HepG2 (cell line): Measurements from ENCODE around the gene CEL. TPM values are rescaled to one million over a fixed set of nuclear protein-coding genes. Genes with fewer than 3 reads are reported as not detected.
A peak's percentile ranks its signal among the peaks of the same experiment; 100 is the strongest.

Experiments
- ARID5B ChIP-seq: IDR thresholded peaks from 2 replicates; pipeline ENCODE4 v1.4.0; 2020; ENCODE audit warnings: mild to moderate bottlenecking, missing genetic modification reagents
- FLYWCH1 ChIP-seq: sonication (generic); formaldehyde crosslinking; IDR thresholded peaks from 2 replicates; pipeline ENCODE4 v1.8.1; 2023; ENCODE audit warnings: mild to moderate bottlenecking, missing genetic modification reagents
- GZF1 ChIP-seq: sonication (generic); formaldehyde crosslinking; IDR thresholded peaks from 2 replicates; pipeline ENCODE4 v1.5.1; 2020; ENCODE audit warnings: mild to moderate bottlenecking, missing genetic modification reagents
- MATR3 ChIP-seq: sonication (generic); formaldehyde crosslinking; IDR thresholded peaks from 2 replicates; pipeline ENCODE4 v1.4.0; 2020; ENCODE audit warnings: missing genetic modification reagents
- MEF2D ChIP-seq: sonication (generic); formaldehyde crosslinking; IDR thresholded peaks from 2 replicates; pipeline ENCODE4 v1.5.1; 2020; ENCODE audit warnings: mild to moderate bottlenecking, missing genetic modification reagents
- MYC ChIP-seq: sonication (generic); formaldehyde crosslinking; IDR thresholded peaks from 2 replicates; pipeline ENCODE4 v1.9.0; 2021; ENCODE audit warnings: missing genetic modification reagents, borderline replicate concordance
- SMAD3 ChIP-seq: sonication (generic); formaldehyde crosslinking; IDR thresholded peaks from 2 replicates; pipeline ENCODE4 v1.4.0; 2020; ENCODE audit warnings: missing genetic modification reagents
- TBX2 ChIP-seq: sonication (generic); formaldehyde crosslinking; IDR thresholded peaks from 2 replicates; pipeline ENCODE4 v1.5.0; 2020; ENCODE audit warnings: missing genetic modification reagents, mild to moderate bottlenecking, borderline replicate concordance
- ZNF232 ChIP-seq: sonication (generic); formaldehyde crosslinking; IDR thresholded peaks from 2 replicates; pipeline ENCODE4 v1.4.0; 2020; ENCODE audit warnings: missing genetic modification reagents, borderline replicate concordance
- ZNF24 ChIP-seq: fragments of 450-650 bp; IDR thresholded peaks from 2 replicates; pipeline ENCODE4 v1.6.1; 2017; ENCODE audit warnings: antibody characterized with exemption, mild to moderate bottlenecking
- ZNF264 ChIP-seq: sonication (generic); formaldehyde crosslinking; IDR thresholded peaks from 2 replicates; pipeline ENCODE4 v1.4.0; 2020; ENCODE audit warnings: missing genetic modification reagents
- ZNF343 ChIP-seq: sonication (generic); formaldehyde crosslinking; IDR thresholded peaks from 2 replicates; pipeline ENCODE4 v1.4.0; 2020; ENCODE audit warnings: mild to moderate bottlenecking, missing genetic modification reagents
- ZNF607 ChIP-seq: sonication (generic); formaldehyde crosslinking; IDR thresholded peaks from 2 replicates; pipeline ENCODE4 v1.5.1; 2020; ENCODE audit warnings: missing genetic modification reagents, mild to moderate bottlenecking, borderline replicate concordance
- ZNF790 ChIP-seq: sonication (generic); formaldehyde crosslinking; IDR thresholded peaks from 2 replicates; pipeline ENCODE4 v1.8.0; 2022; ENCODE audit warnings: missing genetic modification reagents, mild to moderate bottlenecking, borderline replicate concordance
- polyA plus RNA-seq, 8 experiments: library from polyadenylated mRNA; depleted of rRNA in 3 of 8; stranded (reverse) in 7 of 8; unstranded in 1 of 8; fragments of >200 nt; fragmentation: Illumina TruSeq in 4 of 8; extraction: Trizol in 4 of 8; gene quantifications; 2 replicates each; pipeline versions ENCODE4 v1.2.1 to v1.2.3, GENCODE V29; 2011 to 2016; ENCODE audit warnings: low read depth in 4 of 8, missing spikeins in 1 of 8, mixed read lengths in 1 of 8; ENCODE audit not compliant: insufficient read depth in 1 of 8
- total RNA-seq, 5 experiments: library from RNA; depleted of rRNA; stranded (reverse); fragments of >200 nt; fragmentation: Illumina TruSeq; extraction: Trizol; gene quantifications; 2 replicates each; pipeline ENCODE4 v1.2.3, GENCODE V29; 2016; ENCODE audit warnings: low read depth in 1 of 5
- TF ChIP-seq, protein P1 (sequence below): sonication (generic); formaldehyde crosslinking; conservative IDR thresholded peaks from 2 replicates; pipeline ENCODE4 v1.8.0; 2022; ENCODE audit warnings: low read depth, missing genetic modification reagents
- TF ChIP-seq, protein P2 (sequence below): sonication (generic); formaldehyde crosslinking; IDR thresholded peaks from 2 replicates; pipeline ENCODE4 v1.9.0; 2021; ENCODE audit warnings: missing genetic modification reagents, borderline replicate concordance

Gene CEL
- total and polyA plus RNA-seq, 2 of the 13 experiments (the other 11 are each of a cell fraction or from before 2014, with no cell fraction given) = 0.63 to 1.5 TPM

DNA sequence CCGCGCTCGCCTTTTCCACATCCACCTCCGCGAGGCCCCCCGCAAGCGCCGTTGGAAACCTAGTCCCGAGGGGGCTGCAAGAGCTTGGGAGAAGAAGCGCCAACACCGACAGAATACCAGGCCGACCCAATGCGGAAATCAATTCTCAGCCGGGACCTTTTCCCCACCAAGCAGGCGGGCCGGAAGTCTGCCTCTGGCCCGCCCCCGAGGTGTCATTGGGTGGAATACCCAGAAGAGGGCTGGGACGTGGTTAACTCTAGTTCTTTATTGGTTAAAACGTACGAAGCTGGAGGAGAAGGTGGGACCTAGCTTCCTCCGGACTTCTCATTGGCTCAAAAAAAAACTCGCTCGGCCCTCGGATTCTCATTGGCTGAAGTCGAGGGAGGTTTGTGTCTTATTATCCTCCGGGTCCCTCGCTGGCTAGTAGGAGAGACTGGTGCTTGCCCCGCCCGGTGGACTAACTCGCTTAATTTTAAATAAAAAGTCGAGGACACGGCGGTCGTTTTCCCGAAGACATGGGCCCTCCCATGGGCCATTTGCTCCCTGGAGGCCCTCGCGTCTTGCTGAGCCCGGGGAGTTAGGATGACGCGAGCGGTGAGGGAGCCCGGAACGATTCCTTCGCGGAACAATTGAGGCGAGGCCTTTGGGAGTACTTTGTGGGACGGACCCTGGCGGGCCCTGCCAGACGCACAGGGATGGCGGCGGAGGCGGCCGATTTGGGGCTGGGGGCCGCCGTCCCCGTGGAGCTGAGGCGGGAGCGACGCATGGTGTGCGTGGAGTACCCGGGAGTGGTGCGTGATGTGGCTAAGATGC, 31.3 kb upstream of the CEL start, which contains the start of gene GTF3C5 (continued):
- TF ChIP-seq ZNF24 (0 out of 2 replicates have a peak, but pooled peaks have one; percentile 53), ZNF264 (CRISPR knock-in tag) (peak; percentile 54; the same call in 1 of the 2 replicates), GZF1 (CRISPR knock-in tag) (no peak), SMAD3 (CRISPR knock-in tag) (peak; percentile 90), ZNF232 (peak; percentile 65; the same call in 1 of the 2 replicates), ARID5B (CRISPR knock-in tag) (peak; percentile 53), ZNF790 (CRISPR knock-in tag) (peak; percentile 61; the same call in 1 of the 2 replicates), MYC (CRISPR knock-in tag) (peak; percentile 84; the same call in 1 of the 2 replicates), MATR3 (CRISPR knock-in tag) (no peak), FLYWCH1 (no peak), ZNF343 (CRISPR knock-in tag) (0 out of 2 replicates have a peak, but pooled peaks have one; percentile 8), TBX2 (CRISPR knock-in tag) (peak; percentile 56; the same call in 1 of the 2 replicates), MEF2D (peak; percentile 78), ZNF607 (CRISPR knock-in tag) (peak; percentile 34; the same call in 1 of the 2 replicates)
- TF ChIP-seq, protein P1, sequence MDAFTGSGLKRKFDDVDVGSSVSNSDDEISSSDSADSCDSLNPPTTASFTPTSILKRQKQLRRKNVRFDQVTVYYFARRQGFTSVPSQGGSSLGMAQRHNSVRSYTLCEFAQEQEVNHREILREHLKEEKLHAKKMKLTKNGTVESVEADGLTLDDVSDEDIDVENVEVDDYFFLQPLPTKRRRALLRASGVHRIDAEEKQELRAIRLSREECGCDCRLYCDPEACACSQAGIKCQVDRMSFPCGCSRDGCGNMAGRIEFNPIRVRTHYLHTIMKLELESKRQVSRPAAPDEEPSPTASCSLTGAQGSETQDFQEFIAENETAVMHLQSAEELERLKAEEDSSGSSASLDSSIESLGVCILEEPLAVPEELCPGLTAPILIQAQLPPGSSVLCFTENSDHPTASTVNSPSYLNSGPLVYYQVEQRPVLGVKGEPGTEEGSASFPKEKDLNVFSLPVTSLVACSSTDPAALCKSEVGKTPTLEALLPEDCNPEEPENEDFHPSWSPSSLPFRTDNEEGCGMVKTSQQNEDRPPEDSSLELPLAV (CRISPR knock-in tag) = no peak; the same call in 1 of the 2 replicates
- TF ChIP-seq, protein P2, sequence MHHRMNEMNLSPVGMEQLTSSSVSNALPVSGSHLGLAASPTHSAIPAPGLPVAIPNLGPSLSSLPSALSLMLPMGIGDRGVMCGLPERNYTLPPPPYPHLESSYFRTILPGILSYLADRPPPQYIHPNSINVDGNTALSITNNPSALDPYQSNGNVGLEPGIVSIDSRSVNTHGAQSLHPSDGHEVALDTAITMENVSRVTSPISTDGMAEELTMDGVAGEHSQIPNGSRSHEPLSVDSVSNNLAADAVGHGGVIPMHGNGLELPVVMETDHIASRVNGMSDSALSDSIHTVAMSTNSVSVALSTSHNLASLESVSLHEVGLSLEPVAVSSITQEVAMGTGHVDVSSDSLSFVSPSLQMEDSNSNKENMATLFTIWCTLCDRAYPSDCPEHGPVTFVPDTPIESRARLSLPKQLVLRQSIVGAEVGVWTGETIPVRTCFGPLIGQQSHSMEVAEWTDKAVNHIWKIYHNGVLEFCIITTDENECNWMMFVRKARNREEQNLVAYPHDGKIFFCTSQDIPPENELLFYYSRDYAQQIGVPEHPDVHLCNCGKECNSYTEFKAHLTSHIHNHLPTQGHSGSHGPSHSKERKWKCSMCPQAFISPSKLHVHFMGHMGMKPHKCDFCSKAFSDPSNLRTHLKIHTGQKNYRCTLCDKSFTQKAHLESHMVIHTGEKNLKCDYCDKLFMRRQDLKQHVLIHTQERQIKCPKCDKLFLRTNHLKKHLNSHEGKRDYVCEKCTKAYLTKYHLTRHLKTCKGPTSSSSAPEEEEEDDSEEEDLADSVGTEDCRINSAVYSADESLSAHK (CRISPR knock-in tag) = no peak
